ENCODE results near the gene ATG7.

DNA sequence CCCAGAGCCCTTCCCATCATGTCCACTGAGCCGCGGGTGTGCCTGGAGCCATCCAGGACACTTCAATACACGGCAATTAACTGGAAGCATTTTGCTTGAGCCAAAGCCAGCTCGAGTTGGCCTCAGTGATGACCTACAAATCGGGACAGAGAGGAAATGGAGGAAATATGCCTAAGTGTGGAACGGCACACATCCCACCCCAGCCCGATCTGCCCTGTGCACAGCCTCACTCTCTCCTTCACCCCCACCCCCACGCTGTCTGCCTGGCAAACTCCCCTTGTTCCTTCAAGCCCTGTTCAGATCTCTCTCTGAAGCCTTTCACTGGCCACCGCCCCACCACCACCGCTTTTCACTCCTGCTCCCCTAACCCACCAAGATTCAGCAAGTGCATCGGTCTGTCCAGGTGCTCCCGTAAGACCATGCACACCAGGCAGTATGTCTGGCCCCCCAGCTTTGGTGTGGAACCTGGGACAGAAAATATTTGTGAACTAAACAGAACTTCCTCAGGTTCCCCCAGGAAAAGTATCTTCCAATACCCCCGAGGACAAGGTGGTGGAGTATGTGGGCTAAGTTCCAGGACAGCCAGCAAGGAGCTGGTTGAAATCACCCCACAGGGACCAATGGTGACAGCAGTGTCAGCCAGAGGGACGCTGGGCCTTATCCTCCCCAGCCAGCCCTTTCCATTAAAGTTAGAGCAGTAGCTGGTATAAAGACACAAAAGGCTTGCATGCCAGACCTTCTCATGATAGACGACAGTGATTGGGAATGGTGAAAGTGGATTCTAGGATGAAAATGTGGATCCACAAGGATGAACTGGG, 287.8 kb downstream of the ATG7 start:
- no peak for TF ChIP-seq POLR2A (IDR thresholded peaks at IDR 0.05)
- TF ChIP-seq, protein P1, sequence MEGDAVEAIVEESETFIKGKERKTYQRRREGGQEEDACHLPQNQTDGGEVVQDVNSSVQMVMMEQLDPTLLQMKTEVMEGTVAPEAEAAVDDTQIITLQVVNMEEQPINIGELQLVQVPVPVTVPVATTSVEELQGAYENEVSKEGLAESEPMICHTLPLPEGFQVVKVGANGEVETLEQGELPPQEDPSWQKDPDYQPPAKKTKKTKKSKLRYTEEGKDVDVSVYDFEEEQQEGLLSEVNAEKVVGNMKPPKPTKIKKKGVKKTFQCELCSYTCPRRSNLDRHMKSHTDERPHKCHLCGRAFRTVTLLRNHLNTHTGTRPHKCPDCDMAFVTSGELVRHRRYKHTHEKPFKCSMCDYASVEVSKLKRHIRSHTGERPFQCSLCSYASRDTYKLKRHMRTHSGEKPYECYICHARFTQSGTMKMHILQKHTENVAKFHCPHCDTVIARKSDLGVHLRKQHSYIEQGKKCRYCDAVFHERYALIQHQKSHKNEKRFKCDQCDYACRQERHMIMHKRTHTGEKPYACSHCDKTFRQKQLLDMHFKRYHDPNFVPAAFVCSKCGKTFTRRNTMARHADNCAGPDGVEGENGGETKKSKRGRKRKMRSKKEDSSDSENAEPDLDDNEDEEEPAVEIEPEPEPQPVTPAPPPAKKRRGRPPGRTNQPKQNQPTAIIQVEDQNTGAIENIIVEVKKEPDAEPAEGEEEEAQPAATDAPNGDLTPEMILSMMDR (IDR thresholded peaks at IDR 0.05) = no peak
